Progenitor cell of endocrine pancreas (in vitro differentiated cells): ENCODE data around the gene NIM1K. TPM values are rescaled to one million over a fixed set of nuclear protein-coding genes. Genes with fewer than 3 reads are reported as not detected.

Source experiments
- DNase-seq: peaks from one replicate; pipeline ENCODE4 v3.0.0; 2021; ENCODE audit warnings: low spot score; ENCODE audit not compliant: unreplicated experiment
- H3K27ac Mint-ChIP-seq: 2 replicates; pipeline ENCODE4 v1.8.0; 2021; ENCODE audit warnings: mild to moderate bottlenecking, moderate library complexity, mixed read lengths
- H3K27me3 Mint-ChIP-seq: 2 replicates; pipeline ENCODE4 v1.8.0; 2021; ENCODE audit warnings: mixed read lengths
- H3K36me3 Mint-ChIP-seq: 2 replicates; pipeline ENCODE4 v1.8.0; 2022; ENCODE audit warnings: mixed read lengths; ENCODE audit not compliant: insufficient read depth
- H3K4me1 Mint-ChIP-seq: 2 replicates; pipeline ENCODE4 v1.8.0; 2021; ENCODE audit warnings: low read depth, mixed read lengths
- H3K4me3 Mint-ChIP-seq: 2 replicates; pipeline ENCODE4 v1.8.0; 2021; ENCODE audit warnings: low read depth, mild to moderate bottlenecking, moderate library complexity, mixed read lengths
- H3K9me3 Mint-ChIP-seq: 2 replicates; pipeline ENCODE4 v1.8.0; 2021; ENCODE audit warnings: low read depth, mixed read lengths
- CTCF ChIP-seq: fragments of 200-600 bp; sonication (generic); IDR thresholded peaks from one replicate; pipeline ENCODE4 v1.5.0; 2021; ENCODE audit warnings: antibody characterized with exemption, mild to moderate bottlenecking; ENCODE audit not compliant: unreplicated experiment
- total RNA-seq: library from RNA; stranded (reverse); gene quantifications from 2 replicates; pipeline ENCODE4 v1.2.1, GENCODE V29; 2021

Gene NIM1K
- total RNA-seq, 1 donor from 2014 or later = 0.19 TPM

GRCh38 chr5:43288269-43288831 lies 96.3 kb downstream of the NIM1K start:
- Mint-ChIP-seq H3K27ac (no peak overlapping the region), H3K4me3 (no peak overlapping the region), H3K27me3 (no peaks in the 10 kb centered on the region), H3K36me3 (peaks cover 11% of the 10 kb centered on the region), H3K4me1 (no peaks in the 10 kb centered on the region), H3K9me3 (no peaks in the 10 kb centered on the region)
- no peak for TF ChIP-seq CTCF
- DNase-seq = no peak

GRCh38 chr5:43290726-43291125 lies 98.7 kb downstream of the NIM1K start:
- TF ChIP-seq CTCF = no peak
- Mint-ChIP-seq H3K36me3 (peaks cover 24% of the 10 kb centered on the region), H3K27me3 (no peaks in the 10 kb centered on the region), H3K9me3 (no peaks in the 10 kb centered on the region), H3K27ac (peak overlapping the region; percentile 29), H3K4me3 (no peak overlapping the region), H3K4me1 (no peaks in the 10 kb centered on the region)
- DNase-seq = no peak

- H3K27me3 Mint-ChIP-seq = no peaks in the 10 kb centered on the region
- no peak overlapping the region for H3K4me3 Mint-ChIP-seq
- no peak overlapping the region for H3K27ac Mint-ChIP-seq
- H3K4me1 Mint-ChIP-seq = no peaks in the 10 kb centered on the region
- no peak for DNase-seq
- no peaks in the 10 kb centered on the region for H3K9me3 Mint-ChIP-seq
- TF ChIP-seq CTCF = no peak
- H3K36me3 Mint-ChIP-seq = peaks cover 31% of the 10 kb centered on the region
These were observed 102.2 kb downstream of the NIM1K start for GRCh38 chr5:43294226-43294625.

GRCh38 chr5:43295202-43295601 lies 103.2 kb downstream of the NIM1K start:
- Mint-ChIP-seq H3K9me3 (no peaks in the 10 kb centered on the region), H3K27ac (no peak overlapping the region), H3K4me3 (no peak overlapping the region), H3K27me3 (no peaks in the 10 kb centered on the region), H3K4me1 (no peaks in the 10 kb centered on the region), H3K36me3 (peaks cover 29% of the 10 kb centered on the region)
- no peak for TF ChIP-seq CTCF
- no peak for DNase-seq

- no peak overlapping the region for H3K4me3 Mint-ChIP-seq
- TF ChIP-seq CTCF = no peak
- H3K4me1 Mint-ChIP-seq = peaks cover 7% of the 10 kb centered on the region
- DNase-seq = no peak
- no peak overlapping the region for H3K27ac Mint-ChIP-seq
- no peaks in the 10 kb centered on the region for H3K27me3 Mint-ChIP-seq
- H3K36me3 Mint-ChIP-seq = peaks cover 29% of the 10 kb centered on the region
- H3K9me3 Mint-ChIP-seq = no peaks in the 10 kb centered on the region
These were observed 104.8 kb downstream of the NIM1K start for GRCh38 chr5:43296835-43297234.
